HG02588 (cell line): ENCODE data around the gene CTXN3.

Experiments
- ATAC-seq: cut with Tn5 transposase; IDR thresholded peaks from one replicate; pipeline ENCODE4 v1.9.1; 2021; ENCODE audit warnings: mild to moderate bottlenecking, moderate library complexity; ENCODE audit not compliant: unreplicated experiment

The CTXN3 gene

DNA sequence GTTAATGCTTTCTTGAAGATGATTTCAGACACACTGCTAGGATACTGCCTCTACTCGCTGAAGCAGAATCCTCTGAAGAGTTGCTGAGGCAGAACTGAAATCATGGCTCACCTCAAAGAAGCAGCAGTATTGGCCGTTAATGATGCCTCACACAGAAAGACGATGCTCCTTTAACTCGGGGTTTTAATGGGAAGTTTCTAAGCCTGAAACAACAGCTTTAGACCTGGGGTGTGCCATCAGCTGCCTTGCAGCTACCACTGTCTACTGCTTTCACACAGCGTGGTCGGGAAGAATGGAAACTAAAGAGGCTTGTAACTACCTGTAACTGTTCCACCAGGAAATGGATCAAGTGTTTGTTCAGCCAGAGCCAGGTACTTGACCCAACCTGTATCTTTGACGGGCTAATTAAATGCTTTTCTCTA lies at the start of gene CTXN3:
Gene CTXN3 (plus strand): TSS at position 65 of the 422 bp plus-strand sequence. CDS start 8,440 bp downstream, outside the sequence.
- ATAC-seq = no peak

GRCh38 chr5:127599320-127599719 lies 49.6 kb upstream of the CTXN3 start:
- ATAC-seq = no peak

GRCh38 chr5:127599847-127600246 lies 49.0 kb upstream of the CTXN3 start:
- ATAC-seq = no peak

DNA sequence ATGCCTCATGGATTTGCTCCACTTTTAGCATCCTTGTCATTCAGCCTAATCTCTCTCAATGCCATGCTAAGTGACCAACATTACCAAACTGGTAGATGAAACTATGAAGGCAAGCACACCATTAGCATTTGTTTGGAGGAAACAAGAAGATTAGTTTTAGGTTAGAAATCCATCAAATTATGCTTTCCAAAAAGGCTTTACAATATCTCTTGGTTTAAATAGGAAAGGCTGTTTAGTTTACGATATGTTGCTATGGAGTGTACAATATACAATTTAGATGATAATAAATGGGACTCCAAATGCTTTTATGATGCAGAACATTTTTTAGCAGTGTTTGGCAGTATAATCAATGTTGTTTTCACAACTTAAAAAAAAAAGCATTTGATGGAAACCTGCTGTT lies 47.8 kb upstream of the CTXN3 start:
- no peak for ATAC-seq

GRCh38 chr5:127601601-127602000 lies 47.3 kb upstream of the CTXN3 start:
- ATAC-seq = no peak

GRCh38 chr5:127602481-127602880 lies 46.4 kb upstream of the CTXN3 start:
- no peak for ATAC-seq

DNA sequence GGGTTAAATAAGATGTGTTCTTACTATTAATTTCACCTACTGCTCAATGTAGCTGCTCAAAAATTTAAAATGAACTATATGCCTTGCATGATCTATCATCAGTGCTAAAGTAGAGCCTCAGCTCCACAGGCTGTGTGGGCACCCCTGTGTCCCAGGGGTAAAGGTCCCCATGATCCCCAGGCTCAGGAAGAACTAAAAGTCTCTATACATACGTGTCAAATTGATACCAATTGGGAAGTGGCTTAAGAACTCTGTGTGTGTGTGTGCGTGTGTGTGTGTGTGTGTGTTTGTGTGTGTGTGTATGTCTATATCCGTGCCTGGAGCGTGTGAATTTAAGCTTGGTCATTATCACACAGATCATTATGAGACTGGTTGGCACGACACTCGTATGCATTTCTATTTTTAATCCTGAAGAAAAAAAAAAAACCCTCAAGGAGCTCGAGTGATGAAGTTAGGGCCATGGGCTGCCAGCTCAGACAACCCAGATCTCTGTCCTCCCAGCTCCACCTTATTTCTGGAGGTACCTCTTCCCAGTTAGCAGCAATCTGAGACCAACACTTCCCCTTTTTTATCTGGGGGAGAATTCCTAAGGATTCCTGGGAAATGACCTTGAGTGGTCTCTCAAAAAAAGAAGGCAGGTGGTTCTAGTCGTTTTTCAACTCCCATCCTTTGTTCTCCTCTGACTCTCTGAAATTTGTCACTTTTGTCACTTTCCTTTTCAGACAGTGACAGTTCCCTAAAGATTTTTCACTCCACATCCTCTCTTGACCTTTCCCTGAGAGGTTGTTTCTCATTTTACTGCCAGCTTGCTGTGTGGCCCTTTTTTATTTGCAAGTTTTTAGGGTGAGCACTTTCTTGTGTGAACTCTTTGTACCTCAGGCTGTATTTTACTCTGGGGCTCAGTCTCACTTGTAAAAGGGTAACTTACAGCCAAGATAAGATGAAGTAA lies 45.7 kb upstream of the CTXN3 start:
- no peak for ATAC-seq

GRCh38 chr5:127608077-127608660 lies 40.7 kb upstream of the CTXN3 start:
- no peak for ATAC-seq

DNA sequence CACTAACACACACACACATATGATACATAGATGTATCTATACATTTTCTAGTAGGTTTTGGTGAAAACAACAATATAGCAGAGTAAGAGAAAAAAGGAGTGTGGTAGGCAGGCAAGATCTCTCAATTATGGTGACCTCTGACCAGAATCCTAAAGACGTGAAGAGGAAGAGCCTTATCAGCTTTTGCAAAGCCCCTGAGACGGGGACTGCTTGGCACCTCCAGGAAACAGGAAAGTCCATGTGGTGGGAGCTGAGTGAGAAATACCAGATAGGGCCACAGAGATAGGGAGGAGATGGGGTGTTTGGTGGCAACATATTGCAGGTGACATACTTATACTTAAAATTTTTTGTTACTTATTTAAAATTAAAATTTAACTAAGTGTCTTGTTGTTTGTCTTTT lies 39.9 kb upstream of the CTXN3 start:
- no peak for ATAC-seq

- ATAC-seq = no peak
These were observed 38.9 kb upstream of the CTXN3 start for GRCh38 chr5:127609957-127610356.

GRCh38 chr5:127612441-127613141 lies 36.3 kb upstream of the CTXN3 start:
- ATAC-seq = no peak

DNA sequence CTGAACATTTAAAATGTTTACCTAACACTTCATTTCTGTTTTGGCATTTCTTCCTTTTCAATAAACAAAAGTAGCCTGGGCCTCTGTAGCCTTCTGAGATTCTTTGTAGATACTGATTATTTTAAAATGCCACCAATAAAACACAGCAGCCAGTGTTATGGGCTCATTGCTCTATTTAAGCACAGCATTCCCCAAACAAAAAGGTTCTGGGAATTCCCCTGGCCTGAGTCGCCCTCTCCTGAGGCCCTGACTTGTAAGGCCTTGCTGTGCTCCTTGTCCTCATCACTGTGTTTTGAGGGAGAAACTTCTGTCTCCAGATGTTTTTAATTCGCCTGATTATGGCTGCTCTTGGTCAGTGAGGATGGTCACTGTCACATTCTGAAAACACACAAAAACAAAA lies 33.0 kb upstream of the CTXN3 start:
- no peak for ATAC-seq

DNA sequence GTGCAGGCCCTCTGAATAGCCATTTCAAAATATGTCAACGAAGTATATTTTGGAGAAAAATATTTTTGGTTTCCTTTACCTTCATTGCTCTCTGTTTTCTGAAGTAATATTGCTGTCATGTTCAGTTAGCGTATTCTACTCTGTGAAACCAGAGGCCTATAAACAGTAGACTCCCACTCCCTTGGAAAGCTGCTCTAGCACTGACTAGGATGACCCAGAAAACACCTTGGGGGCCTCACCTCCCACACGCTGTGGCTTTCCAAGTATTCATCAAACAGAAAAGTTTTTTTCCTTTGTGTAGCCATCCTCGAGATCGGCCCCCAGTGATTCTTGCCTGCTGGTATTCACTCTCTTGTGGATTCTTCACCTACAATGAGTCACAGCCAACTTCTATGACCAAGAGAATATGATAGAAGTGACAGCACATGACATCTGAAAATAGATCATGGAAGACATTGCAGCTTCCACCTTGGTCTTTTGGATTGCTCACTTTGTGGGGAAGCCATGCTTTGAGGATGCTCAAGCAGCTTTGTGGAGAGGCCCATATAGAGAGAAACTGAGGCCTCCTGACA lies 28.9 kb upstream of the CTXN3 start:
- no peak for ATAC-seq

- ATAC-seq = no peak
These were observed 27.1 kb upstream of the CTXN3 start for GRCh38 chr5:127621601-127622325.

- no peak for ATAC-seq
These were observed 14.9 kb upstream of the CTXN3 start for GRCh38 chr5:127634007-127634406.

- ATAC-seq = no peak
These were observed 9.1 kb upstream of the CTXN3 start for GRCh38 chr5:127639828-127640227.

DNA sequence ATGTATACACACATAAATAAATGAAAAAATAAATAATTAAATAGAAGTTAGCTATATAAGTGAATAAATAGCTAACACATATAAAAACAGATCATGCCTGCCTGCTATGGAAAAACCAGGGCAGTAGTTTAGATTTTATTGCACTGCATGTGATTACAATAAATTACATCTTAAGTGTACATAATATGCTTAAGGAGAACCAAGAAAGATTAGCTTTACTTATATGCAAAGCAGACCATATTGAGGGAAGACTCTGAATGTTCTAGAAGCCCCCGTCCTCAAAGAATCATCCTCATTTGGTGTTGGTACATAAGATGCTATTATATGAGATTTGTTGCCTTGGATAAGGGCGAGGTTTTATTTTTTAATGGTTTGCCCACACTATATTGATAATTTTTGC lies 5.9 kb upstream of the CTXN3 start:
- no peak for ATAC-seq

- ATAC-seq = no peak
These were observed 5.3 kb upstream of the CTXN3 start for GRCh38 chr5:127643607-127644006.

GRCh38 chr5:127645300-127645726 lies 3.6 kb upstream of the CTXN3 start:
- ATAC-seq = no peak

DNA sequence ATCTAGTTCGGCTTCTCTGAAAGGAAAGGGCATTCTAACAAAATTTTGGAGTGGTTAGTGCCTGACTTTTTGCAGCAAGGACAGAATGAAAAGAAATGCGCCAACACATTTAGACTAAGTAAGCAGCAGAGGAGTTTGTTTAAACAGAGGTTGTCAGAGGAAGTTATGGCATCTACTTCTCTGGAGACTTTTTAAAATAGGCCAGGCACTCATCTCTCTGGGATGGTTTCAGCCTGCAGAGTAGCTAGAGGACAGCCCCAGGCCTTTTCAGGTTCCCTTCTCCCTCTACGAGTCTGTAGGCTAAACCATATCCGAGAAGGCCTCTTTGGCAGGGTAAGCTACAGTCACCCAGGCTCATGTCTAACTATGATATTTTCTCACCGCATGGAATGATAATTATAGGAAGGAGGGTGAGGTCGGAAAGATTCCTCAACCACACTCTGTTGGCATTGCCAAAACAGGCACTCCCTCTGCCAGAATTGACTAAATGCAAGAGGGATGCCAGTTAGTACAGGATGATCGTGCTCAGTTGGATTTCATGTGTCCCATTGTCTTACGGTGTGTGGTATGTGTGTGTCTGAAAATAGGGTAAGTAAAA lies 1.4 kb upstream of the CTXN3 start:
- no peak for ATAC-seq
